ENCODE results near the gene EPAS1. TPM values are rescaled to one million over a fixed set of nuclear protein-coding genes. Genes with fewer than 3 reads are reported as not detected.
A peak's percentile ranks its signal among the peaks of the same experiment; 100 is the strongest.

EPAS1 gene
- total RNA-seq, 1 donor from 2014 or later = 99.8 TPM

DNA sequence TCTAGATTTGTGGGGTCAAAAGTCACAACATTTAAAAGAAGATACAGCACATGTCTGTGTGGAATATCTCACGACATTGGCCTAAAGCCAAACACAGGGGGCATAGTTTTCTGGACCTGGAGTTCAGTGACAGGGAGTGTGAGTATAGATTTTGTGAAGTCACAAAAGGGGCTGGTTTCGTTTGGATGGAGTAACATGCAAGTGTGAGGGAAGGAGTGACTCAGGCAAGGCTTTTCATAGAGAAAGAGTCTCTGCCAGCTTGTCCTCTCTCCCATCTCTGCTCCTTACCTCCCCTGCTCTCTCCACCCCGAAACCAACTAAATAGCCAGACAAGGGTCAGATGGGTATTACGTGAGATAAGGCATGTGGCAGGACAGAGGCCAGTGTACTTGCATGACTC, 3.7 kb upstream of the EPAS1 start:
- no peak for FAIRE-seq
- DNase-seq (ENCODE audit: low read depth) = no peak
- H3K27me3 ChIP-seq (ENCODE audit: control insufficient read depth, insufficient read depth, low read length) = no peaks in the 10 kb centered on the region
- TF ChIP-seq, protein P1, sequence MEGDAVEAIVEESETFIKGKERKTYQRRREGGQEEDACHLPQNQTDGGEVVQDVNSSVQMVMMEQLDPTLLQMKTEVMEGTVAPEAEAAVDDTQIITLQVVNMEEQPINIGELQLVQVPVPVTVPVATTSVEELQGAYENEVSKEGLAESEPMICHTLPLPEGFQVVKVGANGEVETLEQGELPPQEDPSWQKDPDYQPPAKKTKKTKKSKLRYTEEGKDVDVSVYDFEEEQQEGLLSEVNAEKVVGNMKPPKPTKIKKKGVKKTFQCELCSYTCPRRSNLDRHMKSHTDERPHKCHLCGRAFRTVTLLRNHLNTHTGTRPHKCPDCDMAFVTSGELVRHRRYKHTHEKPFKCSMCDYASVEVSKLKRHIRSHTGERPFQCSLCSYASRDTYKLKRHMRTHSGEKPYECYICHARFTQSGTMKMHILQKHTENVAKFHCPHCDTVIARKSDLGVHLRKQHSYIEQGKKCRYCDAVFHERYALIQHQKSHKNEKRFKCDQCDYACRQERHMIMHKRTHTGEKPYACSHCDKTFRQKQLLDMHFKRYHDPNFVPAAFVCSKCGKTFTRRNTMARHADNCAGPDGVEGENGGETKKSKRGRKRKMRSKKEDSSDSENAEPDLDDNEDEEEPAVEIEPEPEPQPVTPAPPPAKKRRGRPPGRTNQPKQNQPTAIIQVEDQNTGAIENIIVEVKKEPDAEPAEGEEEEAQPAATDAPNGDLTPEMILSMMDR (IDR thresholded peaks at IDR 0.05; ENCODE audit: insufficient read depth, low read length, severe bottlenecking) = no peak
- H3K36me3 ChIP-seq (ENCODE audit: control insufficient read depth, insufficient read depth, low read length) = no peaks in the 10 kb centered on the region
- H3K4me3 ChIP-seq (ENCODE audit: low read depth, low read length) = no peak overlapping the region

GRCh38 chr2:46294176-46294836, 2.9 kb upstream of the EPAS1 start:
- Histone ChIP-seq H3K4me3 (ENCODE audit: low read depth, low read length) (no peak overlapping the region), H3K27me3 (ENCODE audit: control insufficient read depth, insufficient read depth, low read length) (no peaks in the 10 kb centered on the region), H3K36me3 (ENCODE audit: control insufficient read depth, insufficient read depth, low read length) (no peaks in the 10 kb centered on the region)
- DNase-seq (ENCODE audit: low read depth) (no peak), FAIRE-seq (no peak)
- TF ChIP-seq, protein P1 (IDR thresholded peaks at IDR 0.05; ENCODE audit: insufficient read depth, low read length, severe bottlenecking) = peak; percentile 60

GRCh38 chr2:46296216-46296839, 879 bp upstream of the EPAS1 start:
- Histone ChIP-seq H3K4me3 (ENCODE audit: low read depth, low read length) (peak overlapping the region; percentile 91), H3K27me3 (ENCODE audit: control insufficient read depth, insufficient read depth, low read length) (no peaks in the 10 kb centered on the region), H3K36me3 (ENCODE audit: control insufficient read depth, insufficient read depth, low read length) (no peaks in the 10 kb centered on the region)
- TF ChIP-seq, protein P1 (IDR thresholded peaks at IDR 0.05; ENCODE audit: insufficient read depth, low read length, severe bottlenecking) = no peak
- FAIRE-seq (no peak), DNase-seq (ENCODE audit: low read depth) (no peak)

DNA sequence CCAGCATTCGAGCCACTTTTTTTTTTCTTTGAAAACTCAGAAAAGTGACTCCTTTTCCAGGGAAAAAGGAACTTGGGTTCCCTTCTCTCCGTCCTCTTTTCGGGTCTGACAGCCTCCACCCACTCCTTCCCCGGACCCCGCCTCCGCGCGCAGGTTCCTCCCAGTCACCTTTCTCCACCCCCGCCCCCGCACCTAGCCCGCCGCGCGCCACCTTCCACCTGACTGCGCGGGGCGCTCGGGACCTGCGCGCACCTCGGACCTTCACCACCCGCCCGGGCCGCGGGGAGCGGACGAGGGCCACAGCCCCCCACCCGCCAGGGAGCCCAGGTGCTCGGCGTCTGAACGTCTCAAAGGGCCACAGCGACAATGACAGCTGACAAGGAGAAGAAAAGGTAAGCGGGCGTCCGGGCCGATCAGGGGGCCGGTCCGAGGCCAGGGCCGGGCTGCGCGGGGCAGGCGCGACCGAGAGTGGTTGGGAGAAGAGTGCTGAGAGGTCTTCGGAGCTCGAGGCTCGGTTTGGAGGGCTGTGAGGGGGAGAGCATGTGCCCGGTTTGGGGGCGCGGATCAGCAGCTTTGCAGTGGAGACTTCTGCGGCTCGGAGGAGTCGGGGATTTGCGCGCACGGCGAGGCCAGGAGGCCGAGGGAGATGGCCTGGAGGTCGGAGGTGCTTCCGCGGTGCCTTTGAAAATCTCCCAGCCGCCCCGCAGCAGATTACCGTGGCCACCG, 502 bp downstream of the EPAS1 start:
- peak; percentile 70 for DNase-seq (ENCODE audit: low read depth)
- TF ChIP-seq, protein P1 (IDR thresholded peaks at IDR 0.05; ENCODE audit: insufficient read depth, low read length, severe bottlenecking) = no peak
- no peaks in the 10 kb centered on the region for H3K27me3 ChIP-seq (ENCODE audit: control insufficient read depth, insufficient read depth, low read length)
- H3K36me3 ChIP-seq (ENCODE audit: control insufficient read depth, insufficient read depth, low read length) = no peaks in the 10 kb centered on the region
- FAIRE-seq = no peak
- peak overlapping the region; percentile 91 for H3K4me3 ChIP-seq (ENCODE audit: low read depth, low read length)

DNA sequence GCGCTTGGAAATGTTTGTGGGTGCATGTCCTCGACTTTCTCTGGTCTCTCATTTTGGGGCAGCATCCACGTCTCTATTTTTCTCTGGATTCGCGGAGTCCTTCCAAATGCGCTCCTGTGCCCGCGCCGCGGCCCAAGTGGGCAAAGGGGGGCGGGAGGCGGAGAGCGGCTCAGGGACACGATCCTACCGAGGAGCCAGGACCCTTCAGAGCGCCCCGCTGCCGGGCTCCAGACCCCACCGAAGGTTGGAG, 990 bp downstream of the EPAS1 start:
- FAIRE-seq = no peak
- peak overlapping the region; percentile 91 for H3K4me3 ChIP-seq (ENCODE audit: low read depth, low read length)
- H3K36me3 ChIP-seq (ENCODE audit: control insufficient read depth, insufficient read depth, low read length) = no peaks in the 10 kb centered on the region
- TF ChIP-seq, protein P1 (IDR thresholded peaks at IDR 0.05; ENCODE audit: insufficient read depth, low read length, severe bottlenecking) = no peak
- no peak for DNase-seq (ENCODE audit: low read depth)
- H3K27me3 ChIP-seq (ENCODE audit: control insufficient read depth, insufficient read depth, low read length) = no peaks in the 10 kb centered on the region

Data from bronchial epithelial cell (primary cell).